H1 (cell line): Measurements from ENCODE around the gene MS4A8. TPM values are rescaled to one million over a fixed set of nuclear protein-coding genes. Genes with fewer than 3 reads are reported as not detected.

Experiments used
- KDM1A ChIP-seq: fragments of 200-600, 300-600 bp; sonication (generic); IDR thresholded peaks from 2 replicates; pipeline ENCODE4 v1.7.1; 2016; ENCODE audit warnings: mild to moderate bottlenecking, low read length, borderline replicate concordance
- MAFK ChIP-seq: IDR thresholded peaks from 2 replicates; pipeline ENCODE4 v1.6.1; 2012; ENCODE audit warnings: low read depth, mild to moderate bottlenecking, improper control_type of control experiment, low read length
- RXRA ChIP-seq: IDR thresholded peaks from 2 replicates; pipeline ENCODE4 v1.6.1; 2011; ENCODE audit warnings: low read depth, mild to moderate bottlenecking, low read length, moderate library complexity; ENCODE audit not compliant: insufficient read depth
- TAF1 ChIP-seq: IDR thresholded peaks from 2 replicates; pipeline ENCODE4 v1.6.1; 2011; ENCODE audit warnings: mild to moderate bottlenecking, low read depth, low read length
- TCF12 ChIP-seq: IDR thresholded peaks from 2 replicates; pipeline ENCODE4 v1.6.1; 2011; ENCODE audit warnings: low read depth, mild to moderate bottlenecking, low read length
- polyA plus RNA-seq, 7 experiments: library from polyadenylated mRNA; depleted of rRNA in 3 of 7; stranded (reverse) in 5 of 7; unstranded in 2 of 7; fragments of >200 nt in 5 of 7; fragments of 200-250 nt in 2 of 7; gene quantifications; 1 replicate in 5 of 7; 2 replicates in 1 of 7; 4 replicates in 1 of 7; pipeline versions ENCODE4 v1.2.1 to v1.2.3, GENCODE V29; 2011 to 2013; ENCODE audit warnings: missing spikeins in 2 of 7, mixed read lengths in 2 of 7
- total RNA-seq: library from RNA; stranded (reverse); fragmentation: NEBNext Ultra II Directional; extraction: Animal tissue kit (Norgen Biotek cat#: 25700); gene quantifications from 2 replicates; pipeline ENCODE4 v1.2.1, GENCODE V29; 2021

Gene MS4A8
- total and polyA plus RNA-seq, 2 of the 8 experiments (the other 6 are each of a cell fraction or from before 2014, with no cell fraction given), result not detected

DNA sequence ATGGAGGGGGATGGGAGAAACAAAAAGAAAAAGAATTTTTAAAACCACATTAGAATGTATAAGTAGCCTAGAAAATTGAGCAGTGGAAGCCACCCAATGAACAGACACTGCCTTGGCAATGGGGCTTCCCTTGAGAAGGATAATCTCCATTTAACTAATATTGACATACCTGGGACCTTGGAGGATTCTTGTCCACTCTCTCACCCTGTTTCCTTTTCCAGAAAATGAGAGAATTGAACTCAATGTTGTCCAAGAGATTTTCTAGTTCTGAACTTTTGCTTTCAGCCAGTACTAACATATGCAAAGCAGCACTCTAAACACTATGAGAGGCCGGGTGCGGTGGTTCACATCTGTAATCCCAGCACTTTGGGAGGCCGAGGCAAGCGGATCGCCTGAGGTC is 524 bp downstream of the MS4A8 start (continued):
- TF ChIP-seq TCF12, result no peak
- no peak for TF ChIP-seq KDM1A
- TF ChIP-seq TAF1, result no peak
- no peak for TF ChIP-seq MAFK
- TF ChIP-seq RXRA, result no peak
